GM23338 (cell line): ENCODE results near the gene NGEF.

Source experiments
- CREB1 ChIP-seq: fragments of 250-450 bp; sonication (Bioruptor Pico); IDR thresholded peaks from 2 replicates; pipeline ENCODE4 v1.5.0; 2020; ENCODE audit warnings: low read depth, mild to moderate bottlenecking, moderate library complexity
- EZH2 ChIP-seq: fragments of 200-600 bp; sonication (generic); IDR thresholded peaks from one replicate; pipeline ENCODE4 v1.8.0; 2017; ENCODE audit warnings: antibody characterized with exemption, mild to moderate bottlenecking, low read depth; ENCODE audit not compliant: unreplicated experiment
- EZH2phosphoT487 ChIP-seq: fragments of 200-600 bp; sonication (generic); IDR thresholded peaks from one replicate; pipeline ENCODE4 v1.8.1; 2018; ENCODE audit warnings: antibody characterized with exemption; ENCODE audit not compliant: unreplicated experiment
- JUNB ChIP-seq: IDR thresholded peaks from one replicate; pipeline ENCODE4 v1.6.1; 2016; ENCODE audit warnings: antibody characterized with exemption; ENCODE audit not compliant: unreplicated experiment
- POLR2AphosphoS5 ChIP-seq: IDR thresholded peaks from 2 replicates; pipeline ENCODE4 v1.6.1; 2016; ENCODE audit warnings: antibody characterized with exemption, low read depth
- STAT1 ChIP-seq: IDR thresholded peaks from one replicate; pipeline ENCODE4 v1.6.1; 2016; ENCODE audit warnings: antibody characterized with exemption; ENCODE audit not compliant: unreplicated experiment
- ZNF114 ChIP-seq: fragments of 250-450 bp; sonication (Bioruptor Pico); IDR thresholded peaks from 2 replicates; pipeline ENCODE4 v1.5.0; 2020; ENCODE audit warnings: mild to moderate bottlenecking, moderate library complexity
- ZNF331 ChIP-seq: fragments of 250-450 bp; sonication (Bioruptor Pico); IDR thresholded peaks from 2 replicates; pipeline ENCODE4 v1.5.0; 2020; ENCODE audit warnings: low read depth, mild to moderate bottlenecking, moderate library complexity
- TF ChIP-seq, protein P1 (sequence below), 2 experiments: fragments of 200-600 bp in 1 of 2; sonication (generic) in 1 of 2; conservative IDR thresholded peaks; 2 replicates each; pipeline versions ENCODE4 v1.5.1 to v1.6.1; 2016 to 2017; ENCODE audit warnings: antibody characterized with exemption in 2 of 2, low read depth in 2 of 2, mild to moderate bottlenecking in 2 of 2, moderate library complexity in 1 of 2
- TF ChIP-seq, protein P2 (sequence below): IDR thresholded peaks from 2 replicates; pipeline ENCODE4 v1.6.1; 2016; ENCODE audit warnings: antibody characterized with exemption
- TF ChIP-seq, protein P3 (sequence below): IDR thresholded peaks from one replicate; pipeline ENCODE4 v1.6.1; 2018; ENCODE audit warnings: antibody characterized with exemption; ENCODE audit not compliant: unreplicated experiment
- TF ChIP-seq, protein P4 (sequence below): fragments of 250-450 bp; sonication (Bioruptor Pico); IDR thresholded peaks from 2 replicates; pipeline ENCODE4 v1.5.0; 2020; ENCODE audit warnings: mild to moderate bottlenecking, moderate library complexity

DNA sequence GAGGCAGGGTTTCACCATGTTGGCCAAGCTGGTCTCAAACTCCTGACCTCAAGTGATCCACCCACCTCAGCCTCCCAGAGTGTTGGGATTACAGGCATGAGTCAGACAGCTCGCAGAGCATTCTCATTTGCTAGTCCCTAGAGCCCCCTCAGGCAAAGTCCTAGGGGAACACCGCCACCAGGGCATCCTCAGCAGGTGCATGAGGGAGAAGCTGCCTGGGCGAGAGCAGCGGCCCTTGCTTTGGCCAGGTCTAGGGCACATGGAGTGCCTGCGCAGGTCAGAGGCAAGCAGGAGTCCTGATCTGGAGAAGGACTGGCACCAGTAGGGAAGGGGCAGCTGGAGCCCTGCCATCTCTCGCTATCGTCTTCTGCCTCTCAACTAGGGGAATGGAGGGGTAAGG, 32.4 kb downstream of the NGEF start:
- TF ChIP-seq, protein P1, sequence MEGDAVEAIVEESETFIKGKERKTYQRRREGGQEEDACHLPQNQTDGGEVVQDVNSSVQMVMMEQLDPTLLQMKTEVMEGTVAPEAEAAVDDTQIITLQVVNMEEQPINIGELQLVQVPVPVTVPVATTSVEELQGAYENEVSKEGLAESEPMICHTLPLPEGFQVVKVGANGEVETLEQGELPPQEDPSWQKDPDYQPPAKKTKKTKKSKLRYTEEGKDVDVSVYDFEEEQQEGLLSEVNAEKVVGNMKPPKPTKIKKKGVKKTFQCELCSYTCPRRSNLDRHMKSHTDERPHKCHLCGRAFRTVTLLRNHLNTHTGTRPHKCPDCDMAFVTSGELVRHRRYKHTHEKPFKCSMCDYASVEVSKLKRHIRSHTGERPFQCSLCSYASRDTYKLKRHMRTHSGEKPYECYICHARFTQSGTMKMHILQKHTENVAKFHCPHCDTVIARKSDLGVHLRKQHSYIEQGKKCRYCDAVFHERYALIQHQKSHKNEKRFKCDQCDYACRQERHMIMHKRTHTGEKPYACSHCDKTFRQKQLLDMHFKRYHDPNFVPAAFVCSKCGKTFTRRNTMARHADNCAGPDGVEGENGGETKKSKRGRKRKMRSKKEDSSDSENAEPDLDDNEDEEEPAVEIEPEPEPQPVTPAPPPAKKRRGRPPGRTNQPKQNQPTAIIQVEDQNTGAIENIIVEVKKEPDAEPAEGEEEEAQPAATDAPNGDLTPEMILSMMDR (conservative IDR thresholded peaks at IDR 0.05; ENCODE audit: low read depth in 2 of 2), result no peak
- TF ChIP-seq, protein P2, sequence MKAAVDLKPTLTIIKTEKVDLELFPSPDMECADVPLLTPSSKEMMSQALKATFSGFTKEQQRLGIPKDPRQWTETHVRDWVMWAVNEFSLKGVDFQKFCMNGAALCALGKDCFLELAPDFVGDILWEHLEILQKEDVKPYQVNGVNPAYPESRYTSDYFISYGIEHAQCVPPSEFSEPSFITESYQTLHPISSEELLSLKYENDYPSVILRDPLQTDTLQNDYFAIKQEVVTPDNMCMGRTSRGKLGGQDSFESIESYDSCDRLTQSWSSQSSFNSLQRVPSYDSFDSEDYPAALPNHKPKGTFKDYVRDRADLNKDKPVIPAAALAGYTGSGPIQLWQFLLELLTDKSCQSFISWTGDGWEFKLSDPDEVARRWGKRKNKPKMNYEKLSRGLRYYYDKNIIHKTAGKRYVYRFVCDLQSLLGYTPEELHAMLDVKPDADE, result no peak
- no peak for TF ChIP-seq ZNF114
- no peak for TF ChIP-seq POLR2AphosphoS5
- TF ChIP-seq EZH2phosphoT487, result no peak
- no peak for TF ChIP-seq EZH2
- TF ChIP-seq, protein P3, sequence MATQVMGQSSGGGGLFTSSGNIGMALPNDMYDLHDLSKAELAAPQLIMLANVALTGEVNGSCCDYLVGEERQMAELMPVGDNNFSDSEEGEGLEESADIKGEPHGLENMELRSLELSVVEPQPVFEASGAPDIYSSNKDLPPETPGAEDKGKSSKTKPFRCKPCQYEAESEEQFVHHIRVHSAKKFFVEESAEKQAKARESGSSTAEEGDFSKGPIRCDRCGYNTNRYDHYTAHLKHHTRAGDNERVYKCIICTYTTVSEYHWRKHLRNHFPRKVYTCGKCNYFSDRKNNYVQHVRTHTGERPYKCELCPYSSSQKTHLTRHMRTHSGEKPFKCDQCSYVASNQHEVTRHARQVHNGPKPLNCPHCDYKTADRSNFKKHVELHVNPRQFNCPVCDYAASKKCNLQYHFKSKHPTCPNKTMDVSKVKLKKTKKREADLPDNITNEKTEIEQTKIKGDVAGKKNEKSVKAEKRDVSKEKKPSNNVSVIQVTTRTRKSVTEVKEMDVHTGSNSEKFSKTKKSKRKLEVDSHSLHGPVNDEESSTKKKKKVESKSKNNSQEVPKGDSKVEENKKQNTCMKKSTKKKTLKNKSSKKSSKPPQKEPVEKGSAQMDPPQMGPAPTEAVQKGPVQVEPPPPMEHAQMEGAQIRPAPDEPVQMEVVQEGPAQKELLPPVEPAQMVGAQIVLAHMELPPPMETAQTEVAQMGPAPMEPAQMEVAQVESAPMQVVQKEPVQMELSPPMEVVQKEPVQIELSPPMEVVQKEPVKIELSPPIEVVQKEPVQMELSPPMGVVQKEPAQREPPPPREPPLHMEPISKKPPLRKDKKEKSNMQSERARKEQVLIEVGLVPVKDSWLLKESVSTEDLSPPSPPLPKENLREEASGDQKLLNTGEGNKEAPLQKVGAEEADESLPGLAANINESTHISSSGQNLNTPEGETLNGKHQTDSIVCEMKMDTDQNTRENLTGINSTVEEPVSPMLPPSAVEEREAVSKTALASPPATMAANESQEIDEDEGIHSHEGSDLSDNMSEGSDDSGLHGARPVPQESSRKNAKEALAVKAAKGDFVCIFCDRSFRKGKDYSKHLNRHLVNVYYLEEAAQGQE, result no peak
- TF ChIP-seq CREB1 (CRISPR knock-in tag), result no peak
- TF ChIP-seq JUNB, result no peak
- no peak for TF ChIP-seq STAT1
- no peak for TF ChIP-seq ZNF331 (CRISPR knock-in tag)
- TF ChIP-seq, protein P4, sequence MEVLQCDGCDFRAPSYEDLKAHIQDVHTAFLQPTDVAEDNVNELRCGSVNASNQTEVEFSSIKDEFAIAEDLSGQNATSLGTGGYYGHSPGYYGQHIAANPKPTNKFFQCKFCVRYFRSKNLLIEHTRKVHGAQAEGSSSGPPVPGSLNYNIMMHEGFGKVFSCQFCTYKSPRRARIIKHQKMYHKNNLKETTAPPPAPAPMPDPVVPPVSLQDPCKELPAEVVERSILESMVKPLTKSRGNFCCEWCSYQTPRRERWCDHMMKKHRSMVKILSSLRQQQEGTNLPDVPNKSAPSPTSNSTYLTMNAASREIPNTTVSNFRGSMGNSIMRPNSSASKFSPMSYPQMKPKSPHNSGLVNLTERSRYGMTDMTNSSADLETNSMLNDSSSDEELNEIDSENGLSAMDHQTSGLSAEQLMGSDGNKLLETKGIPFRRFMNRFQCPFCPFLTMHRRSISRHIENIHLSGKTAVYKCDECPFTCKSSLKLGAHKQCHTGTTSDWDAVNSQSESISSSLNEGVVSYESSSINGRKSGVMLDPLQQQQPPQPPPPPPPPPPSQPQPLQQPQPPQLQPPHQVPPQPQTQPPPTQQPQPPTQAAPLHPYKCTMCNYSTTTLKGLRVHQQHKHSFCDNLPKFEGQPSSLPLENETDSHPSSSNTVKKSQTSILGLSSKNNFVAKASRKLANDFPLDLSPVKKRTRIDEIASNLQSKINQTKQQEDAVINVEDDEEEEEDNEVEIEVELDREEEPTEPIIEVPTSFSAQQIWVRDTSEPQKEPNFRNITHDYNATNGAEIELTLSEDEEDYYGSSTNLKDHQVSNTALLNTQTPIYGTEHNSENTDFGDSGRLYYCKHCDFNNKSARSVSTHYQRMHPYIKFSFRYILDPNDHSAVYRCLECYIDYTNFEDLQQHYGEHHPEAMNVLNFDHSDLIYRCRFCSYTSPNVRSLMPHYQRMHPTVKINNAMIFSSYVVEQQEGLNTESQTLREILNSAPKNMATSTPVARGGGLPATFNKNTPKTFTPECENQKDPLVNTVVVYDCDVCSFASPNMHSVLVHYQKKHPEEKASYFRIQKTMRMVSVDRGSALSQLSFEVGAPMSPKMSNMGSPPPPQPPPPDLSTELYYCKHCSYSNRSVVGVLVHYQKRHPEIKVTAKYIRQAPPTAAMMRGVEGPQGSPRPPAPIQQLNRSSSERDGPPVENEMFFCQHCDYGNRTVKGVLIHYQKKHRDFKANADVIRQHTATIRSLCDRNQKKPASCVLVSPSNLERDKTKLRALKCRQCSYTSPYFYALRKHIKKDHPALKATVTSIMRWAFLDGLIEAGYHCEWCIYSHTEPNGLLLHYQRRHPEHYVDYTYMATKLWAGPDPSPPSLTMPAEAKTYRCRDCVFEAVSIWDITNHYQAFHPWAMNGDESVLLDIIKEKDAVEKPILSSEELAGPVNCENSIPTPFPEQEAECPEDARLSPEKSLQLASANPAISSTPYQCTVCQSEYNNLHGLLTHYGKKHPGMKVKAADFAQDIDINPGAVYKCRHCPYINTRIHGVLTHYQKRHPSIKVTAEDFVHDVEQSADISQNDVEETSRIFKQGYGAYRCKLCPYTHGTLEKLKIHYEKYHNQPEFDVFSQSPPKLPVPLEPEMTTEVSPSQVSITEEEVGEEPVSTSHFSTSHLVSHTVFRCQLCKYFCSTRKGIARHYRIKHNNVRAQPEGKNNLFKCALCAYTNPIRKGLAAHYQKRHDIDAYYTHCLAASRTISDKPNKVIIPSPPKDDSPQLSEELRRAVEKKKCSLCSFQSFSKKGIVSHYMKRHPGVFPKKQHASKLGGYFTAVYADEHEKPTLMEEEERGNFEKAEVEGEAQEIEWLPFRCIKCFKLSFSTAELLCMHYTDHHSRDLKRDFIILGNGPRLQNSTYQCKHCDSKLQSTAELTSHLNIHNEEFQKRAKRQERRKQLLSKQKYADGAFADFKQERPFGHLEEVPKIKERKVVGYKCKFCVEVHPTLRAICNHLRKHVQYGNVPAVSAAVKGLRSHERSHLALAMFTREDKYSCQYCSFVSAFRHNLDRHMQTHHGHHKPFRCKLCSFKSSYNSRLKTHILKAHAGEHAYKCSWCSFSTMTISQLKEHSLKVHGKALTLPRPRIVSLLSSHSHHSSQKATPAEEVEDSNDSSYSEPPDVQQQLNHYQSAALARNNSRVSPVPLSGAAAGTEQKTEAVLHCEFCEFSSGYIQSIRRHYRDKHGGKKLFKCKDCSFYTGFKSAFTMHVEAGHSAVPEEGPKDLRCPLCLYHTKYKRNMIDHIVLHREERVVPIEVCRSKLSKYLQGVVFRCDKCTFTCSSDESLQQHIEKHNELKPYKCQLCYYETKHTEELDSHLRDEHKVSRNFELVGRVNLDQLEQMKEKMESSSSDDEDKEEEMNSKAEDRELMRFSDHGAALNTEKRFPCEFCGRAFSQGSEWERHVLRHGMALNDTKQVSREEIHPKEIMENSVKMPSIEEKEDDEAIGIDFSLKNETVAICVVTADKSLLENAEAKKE, result no peak
